ENCODE measurements around the gene CUL3. TPM values are rescaled to one million over a fixed set of nuclear protein-coding genes. Genes with fewer than 3 reads are reported as not detected.

The CUL3 gene
- total RNA-seq, 1 experiment from 2014 or later: 104 TPM

DNA sequence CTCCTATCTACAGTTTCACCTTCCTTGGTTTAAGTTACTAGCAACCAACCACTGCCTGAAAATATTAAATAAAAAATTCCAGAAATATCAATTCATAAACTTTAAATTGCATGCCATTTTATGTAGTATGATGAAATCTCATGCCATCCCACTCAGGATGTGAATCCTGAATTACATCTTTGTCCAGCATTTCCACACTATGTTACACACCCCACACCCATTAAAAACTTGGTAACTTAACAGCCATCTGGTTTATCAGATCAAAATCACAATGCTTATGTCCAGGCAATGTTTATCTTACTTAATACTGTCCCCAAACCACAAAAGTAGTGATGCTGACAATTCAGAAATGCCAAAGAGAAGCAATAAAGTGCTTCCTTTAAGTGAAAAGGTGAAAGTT lies 21.6 kb downstream of the CUL3 start:
- Histone ChIP-seq H3K27me3 (ENCODE audit: control insufficient read depth, insufficient read depth, low read length) (no peaks in the 10 kb centered on the region), H3K4me1 (ENCODE audit: control insufficient read depth, insufficient read depth, low read length) (peaks cover 18% of the 10 kb centered on the region), H3K4me3 (ENCODE audit: low read depth in 2 of 2, low read length in 2 of 2) (no peak overlapping the region), H3K36me3 (ENCODE audit: control insufficient read depth, insufficient read depth, low read length) (no peaks in the 10 kb centered on the region), H3K27ac (ENCODE audit: low read length) (no peak overlapping the region), H3K9me3 (ENCODE audit: control insufficient read depth, insufficient read depth, low read depth, low read length) (no peaks in the 10 kb centered on the region)
- no peak for ATAC-seq
- in situ Hi-C loops (cut with HindIII; ENCODE audit: low pct_unique_long_range_greater_than_20kb, low sequenced_read_pairs) (no loop called here), intact Hi-C loops (cut with micrococcal nuclease; ENCODE audit: unreplicated experiment) (no loop called here)
- POLR2A ChIA-PET: no interaction called here
- no TSS peak for BruUV-seq (replicated peaks)
- CTCF ChIA-PET: no interaction called here
- DNase-seq (ENCODE audit: low read depth, low spot score): no peak
- TF ChIP-seq, protein P1, sequence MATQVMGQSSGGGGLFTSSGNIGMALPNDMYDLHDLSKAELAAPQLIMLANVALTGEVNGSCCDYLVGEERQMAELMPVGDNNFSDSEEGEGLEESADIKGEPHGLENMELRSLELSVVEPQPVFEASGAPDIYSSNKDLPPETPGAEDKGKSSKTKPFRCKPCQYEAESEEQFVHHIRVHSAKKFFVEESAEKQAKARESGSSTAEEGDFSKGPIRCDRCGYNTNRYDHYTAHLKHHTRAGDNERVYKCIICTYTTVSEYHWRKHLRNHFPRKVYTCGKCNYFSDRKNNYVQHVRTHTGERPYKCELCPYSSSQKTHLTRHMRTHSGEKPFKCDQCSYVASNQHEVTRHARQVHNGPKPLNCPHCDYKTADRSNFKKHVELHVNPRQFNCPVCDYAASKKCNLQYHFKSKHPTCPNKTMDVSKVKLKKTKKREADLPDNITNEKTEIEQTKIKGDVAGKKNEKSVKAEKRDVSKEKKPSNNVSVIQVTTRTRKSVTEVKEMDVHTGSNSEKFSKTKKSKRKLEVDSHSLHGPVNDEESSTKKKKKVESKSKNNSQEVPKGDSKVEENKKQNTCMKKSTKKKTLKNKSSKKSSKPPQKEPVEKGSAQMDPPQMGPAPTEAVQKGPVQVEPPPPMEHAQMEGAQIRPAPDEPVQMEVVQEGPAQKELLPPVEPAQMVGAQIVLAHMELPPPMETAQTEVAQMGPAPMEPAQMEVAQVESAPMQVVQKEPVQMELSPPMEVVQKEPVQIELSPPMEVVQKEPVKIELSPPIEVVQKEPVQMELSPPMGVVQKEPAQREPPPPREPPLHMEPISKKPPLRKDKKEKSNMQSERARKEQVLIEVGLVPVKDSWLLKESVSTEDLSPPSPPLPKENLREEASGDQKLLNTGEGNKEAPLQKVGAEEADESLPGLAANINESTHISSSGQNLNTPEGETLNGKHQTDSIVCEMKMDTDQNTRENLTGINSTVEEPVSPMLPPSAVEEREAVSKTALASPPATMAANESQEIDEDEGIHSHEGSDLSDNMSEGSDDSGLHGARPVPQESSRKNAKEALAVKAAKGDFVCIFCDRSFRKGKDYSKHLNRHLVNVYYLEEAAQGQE (IDR thresholded peaks at IDR 0.05; ENCODE audit: insufficient read depth in 1 of 2, low read depth in 2 of 2, low read length in 1 of 2): no peak
- no peak for TF ChIP-seq POLR2AphosphoS5 (IDR thresholded peaks at IDR 0.05; ENCODE audit: low read depth, low read length)
- no peak for TF ChIP-seq TCF7L2 (IDR thresholded peaks at IDR 0.05; ENCODE audit: low read depth, low read length)
- no peak for TF ChIP-seq SIN3A (IDR thresholded peaks at IDR 0.05; ENCODE audit: borderline replicate concordance, insufficient read depth, low read depth, low read length)
- TF ChIP-seq, protein P2, sequence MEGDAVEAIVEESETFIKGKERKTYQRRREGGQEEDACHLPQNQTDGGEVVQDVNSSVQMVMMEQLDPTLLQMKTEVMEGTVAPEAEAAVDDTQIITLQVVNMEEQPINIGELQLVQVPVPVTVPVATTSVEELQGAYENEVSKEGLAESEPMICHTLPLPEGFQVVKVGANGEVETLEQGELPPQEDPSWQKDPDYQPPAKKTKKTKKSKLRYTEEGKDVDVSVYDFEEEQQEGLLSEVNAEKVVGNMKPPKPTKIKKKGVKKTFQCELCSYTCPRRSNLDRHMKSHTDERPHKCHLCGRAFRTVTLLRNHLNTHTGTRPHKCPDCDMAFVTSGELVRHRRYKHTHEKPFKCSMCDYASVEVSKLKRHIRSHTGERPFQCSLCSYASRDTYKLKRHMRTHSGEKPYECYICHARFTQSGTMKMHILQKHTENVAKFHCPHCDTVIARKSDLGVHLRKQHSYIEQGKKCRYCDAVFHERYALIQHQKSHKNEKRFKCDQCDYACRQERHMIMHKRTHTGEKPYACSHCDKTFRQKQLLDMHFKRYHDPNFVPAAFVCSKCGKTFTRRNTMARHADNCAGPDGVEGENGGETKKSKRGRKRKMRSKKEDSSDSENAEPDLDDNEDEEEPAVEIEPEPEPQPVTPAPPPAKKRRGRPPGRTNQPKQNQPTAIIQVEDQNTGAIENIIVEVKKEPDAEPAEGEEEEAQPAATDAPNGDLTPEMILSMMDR (IDR thresholded peaks at IDR 0.05): no peak

GRCh38 chr2:224562831-224563230 lies 22.3 kb downstream of the CUL3 start:
- in situ Hi-C loops (cut with HindIII; ENCODE audit: low pct_unique_long_range_greater_than_20kb, low sequenced_read_pairs) (no loop called here), intact Hi-C loops (cut with micrococcal nuclease; ENCODE audit: unreplicated experiment) (no loop called here)
- H3K4me3 ChIP-seq (ENCODE audit: low read depth in 2 of 2, low read length in 2 of 2): no peak overlapping the region
- no TSS peak for BruUV-seq (replicated peaks)
- POLR2A ChIA-PET: interaction anchor here (0.6 kb wide), 2 partner anchors 12 to 131 kb away, joined by 4 to 6 read pairs; no protein-coding TSS in a partner anchor
- ATAC-seq (no peak), DNase-seq (ENCODE audit: low read depth, low spot score) (no peak)
- no peak overlapping the region for H3K27ac ChIP-seq (ENCODE audit: low read length)
- no peaks in the 10 kb centered on the region for H3K27me3 ChIP-seq (ENCODE audit: control insufficient read depth, insufficient read depth, low read length)
- H3K4me1 ChIP-seq (ENCODE audit: control insufficient read depth, insufficient read depth, low read length): peaks cover 12% of the 10 kb centered on the region
- no peaks in the 10 kb centered on the region for H3K9me3 ChIP-seq (ENCODE audit: control insufficient read depth, insufficient read depth, low read depth, low read length)
- no peaks in the 10 kb centered on the region for H3K36me3 ChIP-seq (ENCODE audit: control insufficient read depth, insufficient read depth, low read length)
- CTCF ChIA-PET: interaction anchor here (0.6 to 0.7 kb wide), 3 partner anchors 8 to 185 kb away, joined by 3 to 6 read pairs (median 4); partner anchors contain the start of gene CUL3
- TF ChIP-seq, protein P2 (IDR thresholded peaks at IDR 0.05): no peak
- TF ChIP-seq TCF7L2 (IDR thresholded peaks at IDR 0.05; ENCODE audit: low read depth, low read length) (no peak), SIN3A (IDR thresholded peaks at IDR 0.05; ENCODE audit: borderline replicate concordance, insufficient read depth, low read depth, low read length) (no peak), POLR2AphosphoS5 (IDR thresholded peaks at IDR 0.05; ENCODE audit: low read depth, low read length) (no peak)
- TF ChIP-seq, protein P1 (IDR thresholded peaks at IDR 0.05; ENCODE audit: insufficient read depth in 1 of 2, low read depth in 2 of 2, low read length in 1 of 2): no peak
